Medulla oblongata (tissue), 1 donor: ENCODE data around the gene CRYGD.

ENCODE experiments used
- DNase-seq: peaks from one replicate; pipeline ENCODE4 v3.0.0-alpha.2; 2015; ENCODE audit errors: extremely low spot score

Gene CRYGD

GRCh38 chr2:208083807-208084206 is 40.5 kb downstream of the CRYGD start:
- DNase-seq, result no peak

GRCh38 chr2:208077276-208077675 is 47.0 kb downstream of the CRYGD start:
- no peak for DNase-seq

GRCh38 chr2:208074610-208075356 is 49.5 kb downstream of the CRYGD start:
- no peak for DNase-seq

- peak; percentile 82 for DNase-seq
Measured at GRCh38 chr2:208072250-208072892, 52.0 kb downstream of the CRYGD start.
